HG03196 (cell line): ENCODE results near the gene GBF1.
"Not testable (repeated sequence)": the region's sequence is repeated elsewhere in the genome, so short reads cannot be mapped to it uniquely, and the experiment has no call there.

Experiments
- ATAC-seq: cut with Tn5 transposase; IDR thresholded peaks from one replicate; pipeline ENCODE4 v1.9.1; 2021; ENCODE audit not compliant: unreplicated experiment

Gene GBF1

GRCh38 chr10:102301332-102301731 lies 56.0 kb downstream of the GBF1 start:
- ATAC-seq: not testable (repeated sequence)

- no peak for ATAC-seq
Measured at GRCh38 chr10:102302611-102303010, 57.3 kb downstream of the GBF1 start.

GRCh38 chr10:102306006-102306405 lies 60.7 kb downstream of the GBF1 start:
- no peak for ATAC-seq

GRCh38 chr10:102306710-102307109 lies 61.4 kb downstream of the GBF1 start:
- no peak for ATAC-seq

- ATAC-seq: not testable (repeated sequence)
Measured at GRCh38 chr10:102308318-102308717, 63.0 kb downstream of the GBF1 start.

- ATAC-seq: no peak
Measured at GRCh38 chr10:102309236-102309635, 63.9 kb downstream of the GBF1 start.

- ATAC-seq: no peak
Measured at GRCh38 chr10:102309916-102310315, 64.6 kb downstream of the GBF1 start.

GRCh38 chr10:102310361-102311024 lies 65.2 kb downstream of the GBF1 start:
- no peak for ATAC-seq

GRCh38 chr10:102311025-102311420 lies 65.7 kb downstream of the GBF1 start:
- ATAC-seq: no peak

- ATAC-seq: no peak
Measured at GRCh38 chr10:102312683-102313082, 67.4 kb downstream of the GBF1 start.

GRCh38 chr10:102313221-102313896 lies 68.0 kb downstream of the GBF1 start:
- no peak for ATAC-seq

GRCh38 chr10:102314801-102315200 lies 69.5 kb downstream of the GBF1 start:
- ATAC-seq: no peak

GRCh38 chr10:102316421-102316820 lies 71.1 kb downstream of the GBF1 start:
- ATAC-seq: no peak

- ATAC-seq: no peak
Measured at GRCh38 chr10:102322914-102323313, 77.6 kb downstream of the GBF1 start.

GRCh38 chr10:102324061-102324460 lies 78.7 kb downstream of the GBF1 start:
- no peak for ATAC-seq

GRCh38 chr10:102326031-102326430 lies 80.7 kb downstream of the GBF1 start:
- no peak for ATAC-seq

- ATAC-seq: no peak
Measured at GRCh38 chr10:102327002-102327401, 81.7 kb downstream of the GBF1 start.

- no peak for ATAC-seq
Measured at GRCh38 chr10:102327641-102328040, 82.3 kb downstream of the GBF1 start.

- ATAC-seq: no peak
Measured at GRCh38 chr10:102332772-102333171, 87.4 kb downstream of the GBF1 start.

GRCh38 chr10:102334101-102334500 lies 88.8 kb downstream of the GBF1 start:
- ATAC-seq: no peak

GRCh38 chr10:102335184-102335583 lies 89.9 kb downstream of the GBF1 start:
- no peak for ATAC-seq

GRCh38 chr10:102341038-102341688 lies 95.8 kb downstream of the GBF1 start:
- ATAC-seq: no peak
